Loucy (cell line): ENCODE data around the gene NSFL1C.

Experiments
- H2AFZ ChIP-seq: fragments of 200-600 bp; sonication (generic); 2 replicates; pipeline ENCODE4 v1.6.0; 2016; ENCODE audit warnings: antibody characterized with exemption, mild to moderate bottlenecking, low read length, moderate library complexity
- H3F3A ChIP-seq: fragments of 200-600 bp; 2 replicates; pipeline ENCODE4 v1.6.0; 2016; ENCODE audit warnings: antibody characterized with exemption, low read depth, mild to moderate bottlenecking
- H3K27me3 ChIP-seq: fragments of 200-600 bp; sonication (generic); 2 replicates; pipeline ENCODE4 v1.6.1; 2014; ENCODE audit warnings: low read length, mild to moderate bottlenecking; ENCODE audit not compliant: insufficient read depth, poor library complexity, severe bottlenecking
- H3K36me3 ChIP-seq: fragments of 200-600 bp; sonication (generic); 2 replicates; pipeline ENCODE4 v1.6.1; 2016; ENCODE audit warnings: low read length; ENCODE audit not compliant: insufficient read depth
- H3K4me1 ChIP-seq: fragments of 200-600 bp; sonication (generic); 2 replicates; pipeline ENCODE4 v1.5.1; 2014; ENCODE audit warnings: low read length, mild to moderate bottlenecking; ENCODE audit not compliant: insufficient read depth, poor library complexity, severe bottlenecking
- H3K4me2 ChIP-seq: fragments of 200-600 bp; sonication (generic); 2 replicates; pipeline ENCODE4 v1.6.0; 2014; ENCODE audit warnings: antibody characterized with exemption, low read length, low read depth, mild to moderate bottlenecking; ENCODE audit not compliant: poor library complexity, severe bottlenecking
- H3K4me3 ChIP-seq: fragments of 200-600 bp; sonication (generic); 2 replicates; pipeline ENCODE4 v1.5.1; 2014; ENCODE audit warnings: low read length, mild to moderate bottlenecking, mixed read lengths; ENCODE audit not compliant: poor library complexity, severe bottlenecking
- H3K79me2 ChIP-seq: fragments of 200-600 bp; sonication (generic); 2 replicates; pipeline ENCODE4 v1.6.1; 2014; ENCODE audit warnings: low read length; ENCODE audit not compliant: insufficient read depth
- H3K9ac ChIP-seq: fragments of 200-600 bp; sonication (generic); 2 replicates; pipeline ENCODE4 v1.6.0; 2014; ENCODE audit warnings: mild to moderate bottlenecking, low read depth, low read length, moderate library complexity; ENCODE audit not compliant: poor library complexity, severe bottlenecking
- H3K9me2 ChIP-seq: fragments of 200-600 bp; sonication (generic); replicated peaks from 2 replicates; pipeline ENCODE4 v1.6.1; 2016; ENCODE audit warnings: low read depth, low read length, mixed read lengths
- H3K9me3 ChIP-seq: fragments of 200-600 bp; sonication (generic); 2 replicates; pipeline ENCODE4 v1.6.1; 2014; ENCODE audit warnings: mild to moderate bottlenecking, antibody characterized with exemption, low read length, low read depth; ENCODE audit not compliant: insufficient read depth
- H4K20me1 ChIP-seq: fragments of 200-600 bp; sonication (generic); 2 replicates; pipeline ENCODE4 v1.6.0; 2014; ENCODE audit warnings: antibody characterized with exemption, low read length, mild to moderate bottlenecking; ENCODE audit not compliant: insufficient read depth, poor library complexity, severe bottlenecking
- EZH2phosphoT487 ChIP-seq: fragments of 200-600 bp; IDR thresholded peaks from 2 replicates; pipeline ENCODE4 v1.6.1; 2018; ENCODE audit warnings: antibody characterized with exemption, mild to moderate bottlenecking, moderate library complexity, borderline replicate concordance
- TF ChIP-seq, protein P1 (sequence below): fragments of 200-600 bp; sonication (generic); conservative IDR thresholded peaks from 2 replicates; pipeline ENCODE4 v1.5.1; 2014; ENCODE audit warnings: mild to moderate bottlenecking, antibody characterized with exemption, low read length

NSFL1C gene

DNA sequence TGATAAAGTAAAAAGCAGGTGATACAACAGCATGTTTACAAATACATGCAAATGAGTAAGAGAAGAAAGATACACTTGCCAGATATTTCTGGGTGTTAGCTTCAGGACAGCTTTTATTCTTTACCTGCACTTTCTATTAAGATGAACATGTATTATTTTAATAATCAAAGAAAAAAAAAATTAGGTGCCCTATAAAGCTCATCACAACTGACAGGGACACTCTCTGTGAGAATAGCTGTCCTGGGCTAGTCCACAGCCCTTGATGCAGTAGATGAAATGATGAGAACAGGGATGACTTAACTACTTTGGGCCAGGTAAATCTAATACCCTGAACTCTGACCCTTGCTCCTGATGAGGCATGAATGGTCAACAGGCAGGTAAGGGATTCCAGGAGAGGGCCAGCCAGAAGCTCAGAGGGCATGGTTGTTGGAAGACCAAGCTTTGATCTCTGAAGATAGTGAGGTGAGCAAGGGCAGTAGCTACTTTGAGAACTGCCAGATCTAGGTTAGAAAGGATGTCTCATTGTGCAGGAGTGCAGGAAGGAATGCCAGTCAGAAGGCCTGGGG is 15.6 kb downstream of the NSFL1C start:
- Histone ChIP-seq H3F3A (no peaks in the 10 kb centered on the region), H3K36me3 (peaks cover 99% of the 10 kb centered on the region), H3K4me3 (no peak overlapping the region), H4K20me1 (no peaks in the 10 kb centered on the region), H3K27me3 (no peaks in the 10 kb centered on the region), H3K4me1 (no peaks in the 10 kb centered on the region), H2AFZ (no peak overlapping the region), H3K9me2 (no peaks in the 10 kb centered on the region), H3K9me3 (peaks cover 15% of the 10 kb centered on the region; the same call in 1 of the 2 replicates), H3K79me2 (no peaks in the 10 kb centered on the region), H3K4me2 (no peak overlapping the region), H3K9ac (no peak overlapping the region)
- TF ChIP-seq EZH2phosphoT487 = no peak
- TF ChIP-seq, protein P1, sequence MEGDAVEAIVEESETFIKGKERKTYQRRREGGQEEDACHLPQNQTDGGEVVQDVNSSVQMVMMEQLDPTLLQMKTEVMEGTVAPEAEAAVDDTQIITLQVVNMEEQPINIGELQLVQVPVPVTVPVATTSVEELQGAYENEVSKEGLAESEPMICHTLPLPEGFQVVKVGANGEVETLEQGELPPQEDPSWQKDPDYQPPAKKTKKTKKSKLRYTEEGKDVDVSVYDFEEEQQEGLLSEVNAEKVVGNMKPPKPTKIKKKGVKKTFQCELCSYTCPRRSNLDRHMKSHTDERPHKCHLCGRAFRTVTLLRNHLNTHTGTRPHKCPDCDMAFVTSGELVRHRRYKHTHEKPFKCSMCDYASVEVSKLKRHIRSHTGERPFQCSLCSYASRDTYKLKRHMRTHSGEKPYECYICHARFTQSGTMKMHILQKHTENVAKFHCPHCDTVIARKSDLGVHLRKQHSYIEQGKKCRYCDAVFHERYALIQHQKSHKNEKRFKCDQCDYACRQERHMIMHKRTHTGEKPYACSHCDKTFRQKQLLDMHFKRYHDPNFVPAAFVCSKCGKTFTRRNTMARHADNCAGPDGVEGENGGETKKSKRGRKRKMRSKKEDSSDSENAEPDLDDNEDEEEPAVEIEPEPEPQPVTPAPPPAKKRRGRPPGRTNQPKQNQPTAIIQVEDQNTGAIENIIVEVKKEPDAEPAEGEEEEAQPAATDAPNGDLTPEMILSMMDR = no peak

GRCh38 chr20:1449370-1449769 is 17.3 kb downstream of the NSFL1C start:
- Histone ChIP-seq H3K36me3 (peaks cover 99% of the 10 kb centered on the region), H3K9ac (no peak overlapping the region)
- TF ChIP-seq, protein P1 = no peak
- no peak for TF ChIP-seq EZH2phosphoT487

GRCh38 chr20:1448081-1448620 is 18.5 kb downstream of the NSFL1C start:
- TF ChIP-seq, protein P1 = no peak
- no peak for TF ChIP-seq EZH2phosphoT487
- no peaks in the 10 kb centered on the region for H3K9me2 ChIP-seq

More at GRCh38 chr20:1449370-1449769, 17.3 kb downstream of the NSFL1C start:
- H3K4me2 ChIP-seq = no peak overlapping the region
- no peaks in the 10 kb centered on the region for H3K4me1 ChIP-seq
- no peak overlapping the region for H3K4me3 ChIP-seq
- H3K9me3 ChIP-seq = peaks cover 15% of the 10 kb centered on the region; the same call in 1 of the 2 replicates
- H3K9me2 ChIP-seq = no peaks in the 10 kb centered on the region
- H3F3A ChIP-seq = no peaks in the 10 kb centered on the region
- no peak overlapping the region for H2AFZ ChIP-seq
- no peaks in the 10 kb centered on the region for H3K79me2 ChIP-seq
- H3K27me3 ChIP-seq = no peaks in the 10 kb centered on the region
- H4K20me1 ChIP-seq = no peaks in the 10 kb centered on the region

More at GRCh38 chr20:1448081-1448620, 18.5 kb downstream of the NSFL1C start:
- peaks cover 99% of the 10 kb centered on the region for H3K36me3 ChIP-seq
- no peak overlapping the region for H2AFZ ChIP-seq
- no peak overlapping the region for H3K9ac ChIP-seq
- no peak overlapping the region for H3K4me2 ChIP-seq
- no peak overlapping the region for H3K4me3 ChIP-seq
- no peaks in the 10 kb centered on the region for H4K20me1 ChIP-seq
- H3K4me1 ChIP-seq = no peaks in the 10 kb centered on the region
- no peaks in the 10 kb centered on the region for H3K79me2 ChIP-seq
- no peaks in the 10 kb centered on the region for H3K27me3 ChIP-seq
- H3F3A ChIP-seq = no peaks in the 10 kb centered on the region
- H3K9me3 ChIP-seq = peaks cover 15% of the 10 kb centered on the region; the same call in 1 of the 2 replicates
